GM23338 (cell line): ENCODE data around the gene UNKL. TPM values are rescaled to one million over a fixed set of nuclear protein-coding genes. Genes with fewer than 3 reads are reported as not detected.

Experiments used
- ATAC-seq: fragments of 200-7000 bp; cut with Tn5 transposase; 3 replicates; pipeline ENCODE4 v1.9.1; 2020
- DNase-seq: peaks from one replicate; pipeline ENCODE4 v3.0.0-alpha.2; 2015; ENCODE audit warnings: low spot score
- H2AFZ ChIP-seq: fragments of 200-600 bp; sonication (generic); 2 replicates; pipeline ENCODE4 v1.8.0; 2016; ENCODE audit warnings: antibody characterized with exemption, mild to moderate bottlenecking, moderate library complexity
- H3F3A ChIP-seq: fragments of 200-600 bp; sonication (generic); replicated peaks from 2 replicates; pipeline ENCODE4 v1.8.0; 2017; ENCODE audit warnings: antibody characterized with exemption, mixed run types, low read depth
- H3K27ac ChIP-seq: fragments of 200-600 bp; sonication (generic); 2 replicates; pipeline ENCODE4 v1.6.1; 2016; ENCODE audit warnings: low read depth
- H3K27me3 ChIP-seq: fragments of 200-600 bp; sonication (generic); 2 replicates; pipeline ENCODE4 v1.8.0; 2016; ENCODE audit warnings: mild to moderate bottlenecking, mixed run types, moderate library complexity; ENCODE audit not compliant: insufficient read depth
- H3K36me3 ChIP-seq: fragments of 200-600 bp; sonication (generic); 2 replicates; pipeline ENCODE4 v1.8.0; 2016; ENCODE audit warnings: mild to moderate bottlenecking; ENCODE audit not compliant: insufficient read depth
- H3K4me1 ChIP-seq: fragments of 200-600 bp; sonication (generic); 2 replicates; pipeline ENCODE4 v1.8.0; 2016; ENCODE audit warnings: mild to moderate bottlenecking, moderate library complexity; ENCODE audit not compliant: insufficient read depth
- H3K4me2 ChIP-seq: fragments of 200-600 bp; sonication (generic); 2 replicates; pipeline ENCODE4 v1.7.1; 2017; ENCODE audit warnings: mixed run types
- H3K4me3 ChIP-seq: fragments of 200-600 bp; sonication (generic); 2 replicates; pipeline ENCODE4 v1.6.1; 2016; ENCODE audit warnings: mixed run types
- H3K79me2 ChIP-seq: fragments of 200-600 bp; sonication (generic); replicated peaks from 2 replicates; pipeline ENCODE4 v1.8.0; 2017; ENCODE audit warnings: mild to moderate bottlenecking; ENCODE audit not compliant: insufficient read depth
- H3K9me2 ChIP-seq: fragments of 200-600 bp; sonication (generic); 2 replicates; pipeline ENCODE4 v1.8.0; 2017; ENCODE audit not compliant: insufficient read depth
- H4K20me1 ChIP-seq: fragments of 200-600 bp; sonication (generic); replicated peaks from 2 replicates; pipeline ENCODE4 v1.8.0; 2017; ENCODE audit warnings: mild to moderate bottlenecking; ENCODE audit not compliant: insufficient read depth
- H3K27ac Mint-ChIP-seq: 2 replicates; pipeline ENCODE4 v1.8.0; 2020; ENCODE audit warnings: inconsistent platforms, mild to moderate bottlenecking, moderate library complexity, mixed read lengths
- H3K27me3 Mint-ChIP-seq: 3 replicates; pipeline ENCODE4 v1.8.0; 2022; ENCODE audit warnings: low read depth, mild to moderate bottlenecking, moderate library complexity, mixed read lengths, inconsistent platforms; ENCODE audit not compliant: insufficient read depth, poor library complexity
- H3K36me3 Mint-ChIP-seq: 3 replicates; pipeline ENCODE4 v1.8.0; 2021; ENCODE audit warnings: low read depth, mild to moderate bottlenecking, inconsistent platforms, moderate library complexity, mixed read lengths
- H3K4me1 Mint-ChIP-seq: 3 replicates; pipeline ENCODE4 v1.8.0; 2020; ENCODE audit warnings: mild to moderate bottlenecking, inconsistent platforms, mixed read lengths
- H3K4me3 Mint-ChIP-seq: 3 replicates; pipeline ENCODE4 v1.8.0; 2021; ENCODE audit warnings: moderate library complexity, mild to moderate bottlenecking, inconsistent platforms, mixed read lengths
- H3K9me3 Mint-ChIP-seq: 3 replicates; pipeline ENCODE4 v1.8.0; 2020; ENCODE audit warnings: moderate library complexity, mild to moderate bottlenecking, inconsistent platforms, mixed read lengths
- CREB1 ChIP-seq: fragments of 250-450 bp; sonication (Bioruptor Pico); IDR thresholded peaks from 2 replicates; pipeline ENCODE4 v1.5.0; 2020; ENCODE audit warnings: low read depth, mild to moderate bottlenecking, moderate library complexity
- JUNB ChIP-seq: IDR thresholded peaks from one replicate; pipeline ENCODE4 v1.6.1; 2016; ENCODE audit warnings: antibody characterized with exemption; ENCODE audit not compliant: unreplicated experiment
- NANOG ChIP-seq: IDR thresholded peaks from 2 replicates; pipeline ENCODE4 v1.6.1; 2016; ENCODE audit warnings: antibody characterized with exemption, borderline replicate concordance
- STAT1 ChIP-seq: IDR thresholded peaks from one replicate; pipeline ENCODE4 v1.6.1; 2016; ENCODE audit warnings: antibody characterized with exemption; ENCODE audit not compliant: unreplicated experiment
- ZNF114 ChIP-seq: fragments of 250-450 bp; sonication (Bioruptor Pico); IDR thresholded peaks from 2 replicates; pipeline ENCODE4 v1.5.0; 2020; ENCODE audit warnings: mild to moderate bottlenecking, moderate library complexity
- polyA plus RNA-seq: library from polyadenylated mRNA; unstranded; fragments of >200 nt; fragmentation: Nextera tagmentation; extraction: Ambion mirVana; gene quantifications from 2 replicates; pipeline ENCODE4 v1.2.1, GENCODE V29; 2016
- total RNA-seq: library from RNA; depleted of rRNA; stranded (reverse); fragments of >200 nt; shearing (Covaris generic); gene quantifications from 2 replicates; pipeline ENCODE4 v1.2.3, GENCODE V29; 2014
- TF ChIP-seq, protein P1 (sequence below): IDR thresholded peaks from one replicate; pipeline ENCODE4 v1.6.1; 2018; ENCODE audit warnings: antibody characterized with exemption; ENCODE audit not compliant: unreplicated experiment
- TF ChIP-seq, protein P2 (sequence below): fragments of 250-450 bp; sonication (Bioruptor Pico); IDR thresholded peaks from 2 replicates; pipeline ENCODE4 v1.5.0; 2020; ENCODE audit warnings: mild to moderate bottlenecking, moderate library complexity

The UNKL gene
- total and polyA plus RNA-seq, 2 experiments from 2014 or later: 16.7 to 28.7 TPM

DNA sequence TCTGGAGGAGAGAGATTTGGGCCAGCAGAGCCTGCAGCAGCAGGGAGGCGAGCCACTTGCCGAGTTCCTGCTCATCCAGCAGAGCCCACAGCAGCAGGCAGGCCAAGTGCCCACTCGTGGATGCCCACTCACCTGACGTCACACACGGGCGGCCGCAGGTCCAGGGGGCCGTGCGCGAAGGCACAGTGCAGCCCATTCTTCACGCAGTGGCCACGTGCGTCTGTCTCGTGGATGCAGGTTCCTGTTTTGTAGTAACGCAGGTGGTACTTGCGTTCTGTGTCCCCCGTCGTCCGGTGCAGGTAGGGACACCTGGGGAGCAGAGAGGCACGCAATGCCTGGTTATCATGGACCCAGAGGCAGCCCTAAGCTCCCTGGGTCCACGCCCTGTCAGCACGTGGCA, 11.5 kb downstream of the UNKL start:
- no peaks in the 10 kb centered on the region for H3K36me3 ChIP-seq
- H3K9me2 ChIP-seq: no peaks in the 10 kb centered on the region
- H3K4me3 ChIP-seq: no peak overlapping the region
- no peak overlapping the region for H2AFZ ChIP-seq
- Mint-ChIP-seq H3K4me1 (no peaks in the 10 kb centered on the region; the same call in 2 of the 3 replicates), H3K9me3 (no peaks in the 10 kb centered on the region), H3K36me3 (peaks cover 14% of the 10 kb centered on the region; the same call in 2 of the 3 replicates), H3K27ac (no peak overlapping the region), H3K4me3 (no peak overlapping the region), H3K27me3 (peaks cover 20% of the 10 kb centered on the region)
- peaks cover 18% of the 10 kb centered on the region for H3K79me2 ChIP-seq
- TF ChIP-seq, protein P1, sequence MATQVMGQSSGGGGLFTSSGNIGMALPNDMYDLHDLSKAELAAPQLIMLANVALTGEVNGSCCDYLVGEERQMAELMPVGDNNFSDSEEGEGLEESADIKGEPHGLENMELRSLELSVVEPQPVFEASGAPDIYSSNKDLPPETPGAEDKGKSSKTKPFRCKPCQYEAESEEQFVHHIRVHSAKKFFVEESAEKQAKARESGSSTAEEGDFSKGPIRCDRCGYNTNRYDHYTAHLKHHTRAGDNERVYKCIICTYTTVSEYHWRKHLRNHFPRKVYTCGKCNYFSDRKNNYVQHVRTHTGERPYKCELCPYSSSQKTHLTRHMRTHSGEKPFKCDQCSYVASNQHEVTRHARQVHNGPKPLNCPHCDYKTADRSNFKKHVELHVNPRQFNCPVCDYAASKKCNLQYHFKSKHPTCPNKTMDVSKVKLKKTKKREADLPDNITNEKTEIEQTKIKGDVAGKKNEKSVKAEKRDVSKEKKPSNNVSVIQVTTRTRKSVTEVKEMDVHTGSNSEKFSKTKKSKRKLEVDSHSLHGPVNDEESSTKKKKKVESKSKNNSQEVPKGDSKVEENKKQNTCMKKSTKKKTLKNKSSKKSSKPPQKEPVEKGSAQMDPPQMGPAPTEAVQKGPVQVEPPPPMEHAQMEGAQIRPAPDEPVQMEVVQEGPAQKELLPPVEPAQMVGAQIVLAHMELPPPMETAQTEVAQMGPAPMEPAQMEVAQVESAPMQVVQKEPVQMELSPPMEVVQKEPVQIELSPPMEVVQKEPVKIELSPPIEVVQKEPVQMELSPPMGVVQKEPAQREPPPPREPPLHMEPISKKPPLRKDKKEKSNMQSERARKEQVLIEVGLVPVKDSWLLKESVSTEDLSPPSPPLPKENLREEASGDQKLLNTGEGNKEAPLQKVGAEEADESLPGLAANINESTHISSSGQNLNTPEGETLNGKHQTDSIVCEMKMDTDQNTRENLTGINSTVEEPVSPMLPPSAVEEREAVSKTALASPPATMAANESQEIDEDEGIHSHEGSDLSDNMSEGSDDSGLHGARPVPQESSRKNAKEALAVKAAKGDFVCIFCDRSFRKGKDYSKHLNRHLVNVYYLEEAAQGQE: no peak
- TF ChIP-seq JUNB: no peak
- no peaks in the 10 kb centered on the region for H3K27me3 ChIP-seq
- H3F3A ChIP-seq: no peaks in the 10 kb centered on the region
- no peak overlapping the region for H3K27ac ChIP-seq
- H4K20me1 ChIP-seq: peaks cover 12% of the 10 kb centered on the region
- DNase-seq: no peak
- H3K4me2 ChIP-seq: no peak overlapping the region
- H3K4me1 ChIP-seq: no peaks in the 10 kb centered on the region
- ATAC-seq: no peak

DNA sequence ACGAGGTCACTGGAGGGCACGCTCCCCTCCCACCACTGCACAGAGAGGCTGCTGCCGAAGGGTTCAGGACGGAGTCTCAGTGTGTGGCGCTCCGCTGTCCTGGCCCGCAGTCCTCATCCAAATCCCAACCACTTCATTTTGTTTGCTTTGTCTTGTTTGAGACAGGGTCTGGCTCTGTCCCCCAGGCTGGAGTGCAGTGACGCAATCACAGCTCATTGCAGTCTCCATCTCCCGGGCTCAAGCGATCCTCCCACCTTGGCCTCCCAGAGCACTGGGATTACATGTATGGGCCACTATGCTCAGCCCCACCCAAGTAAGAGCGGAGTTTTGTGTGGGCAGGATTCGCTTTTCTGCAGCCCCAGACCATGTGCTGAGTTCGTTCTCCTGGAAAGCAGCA, 12.7 kb downstream of the UNKL start:
- Mint-ChIP-seq H3K27ac (no peak overlapping the region), H3K27me3 (peaks cover 13% of the 10 kb centered on the region), H3K36me3 (peaks cover 15% of the 10 kb centered on the region; the same call in 2 of the 3 replicates), H3K4me1 (no peaks in the 10 kb centered on the region; the same call in 2 of the 3 replicates), H3K4me3 (no peak overlapping the region; the same call in 2 of the 3 replicates), H3K9me3 (no peaks in the 10 kb centered on the region)
- Histone ChIP-seq H3F3A (no peaks in the 10 kb centered on the region), H2AFZ (no peak overlapping the region), H3K27me3 (no peaks in the 10 kb centered on the region), H4K20me1 (peaks cover 7% of the 10 kb centered on the region), H3K79me2 (peaks cover 5% of the 10 kb centered on the region), H3K36me3 (no peaks in the 10 kb centered on the region), H3K4me3 (no peak overlapping the region), H3K27ac (no peak overlapping the region), H3K9me2 (no peaks in the 10 kb centered on the region), H3K4me2 (no peak overlapping the region), H3K4me1 (no peaks in the 10 kb centered on the region)
- DNase-seq (no peak), ATAC-seq (no peak)
- no peak for TF ChIP-seq ZNF114 (CRISPR knock-in tag)
- TF ChIP-seq, protein P1: no peak
- TF ChIP-seq JUNB: no peak
- no peak for TF ChIP-seq CREB1 (CRISPR knock-in tag)
- TF ChIP-seq, protein P2, sequence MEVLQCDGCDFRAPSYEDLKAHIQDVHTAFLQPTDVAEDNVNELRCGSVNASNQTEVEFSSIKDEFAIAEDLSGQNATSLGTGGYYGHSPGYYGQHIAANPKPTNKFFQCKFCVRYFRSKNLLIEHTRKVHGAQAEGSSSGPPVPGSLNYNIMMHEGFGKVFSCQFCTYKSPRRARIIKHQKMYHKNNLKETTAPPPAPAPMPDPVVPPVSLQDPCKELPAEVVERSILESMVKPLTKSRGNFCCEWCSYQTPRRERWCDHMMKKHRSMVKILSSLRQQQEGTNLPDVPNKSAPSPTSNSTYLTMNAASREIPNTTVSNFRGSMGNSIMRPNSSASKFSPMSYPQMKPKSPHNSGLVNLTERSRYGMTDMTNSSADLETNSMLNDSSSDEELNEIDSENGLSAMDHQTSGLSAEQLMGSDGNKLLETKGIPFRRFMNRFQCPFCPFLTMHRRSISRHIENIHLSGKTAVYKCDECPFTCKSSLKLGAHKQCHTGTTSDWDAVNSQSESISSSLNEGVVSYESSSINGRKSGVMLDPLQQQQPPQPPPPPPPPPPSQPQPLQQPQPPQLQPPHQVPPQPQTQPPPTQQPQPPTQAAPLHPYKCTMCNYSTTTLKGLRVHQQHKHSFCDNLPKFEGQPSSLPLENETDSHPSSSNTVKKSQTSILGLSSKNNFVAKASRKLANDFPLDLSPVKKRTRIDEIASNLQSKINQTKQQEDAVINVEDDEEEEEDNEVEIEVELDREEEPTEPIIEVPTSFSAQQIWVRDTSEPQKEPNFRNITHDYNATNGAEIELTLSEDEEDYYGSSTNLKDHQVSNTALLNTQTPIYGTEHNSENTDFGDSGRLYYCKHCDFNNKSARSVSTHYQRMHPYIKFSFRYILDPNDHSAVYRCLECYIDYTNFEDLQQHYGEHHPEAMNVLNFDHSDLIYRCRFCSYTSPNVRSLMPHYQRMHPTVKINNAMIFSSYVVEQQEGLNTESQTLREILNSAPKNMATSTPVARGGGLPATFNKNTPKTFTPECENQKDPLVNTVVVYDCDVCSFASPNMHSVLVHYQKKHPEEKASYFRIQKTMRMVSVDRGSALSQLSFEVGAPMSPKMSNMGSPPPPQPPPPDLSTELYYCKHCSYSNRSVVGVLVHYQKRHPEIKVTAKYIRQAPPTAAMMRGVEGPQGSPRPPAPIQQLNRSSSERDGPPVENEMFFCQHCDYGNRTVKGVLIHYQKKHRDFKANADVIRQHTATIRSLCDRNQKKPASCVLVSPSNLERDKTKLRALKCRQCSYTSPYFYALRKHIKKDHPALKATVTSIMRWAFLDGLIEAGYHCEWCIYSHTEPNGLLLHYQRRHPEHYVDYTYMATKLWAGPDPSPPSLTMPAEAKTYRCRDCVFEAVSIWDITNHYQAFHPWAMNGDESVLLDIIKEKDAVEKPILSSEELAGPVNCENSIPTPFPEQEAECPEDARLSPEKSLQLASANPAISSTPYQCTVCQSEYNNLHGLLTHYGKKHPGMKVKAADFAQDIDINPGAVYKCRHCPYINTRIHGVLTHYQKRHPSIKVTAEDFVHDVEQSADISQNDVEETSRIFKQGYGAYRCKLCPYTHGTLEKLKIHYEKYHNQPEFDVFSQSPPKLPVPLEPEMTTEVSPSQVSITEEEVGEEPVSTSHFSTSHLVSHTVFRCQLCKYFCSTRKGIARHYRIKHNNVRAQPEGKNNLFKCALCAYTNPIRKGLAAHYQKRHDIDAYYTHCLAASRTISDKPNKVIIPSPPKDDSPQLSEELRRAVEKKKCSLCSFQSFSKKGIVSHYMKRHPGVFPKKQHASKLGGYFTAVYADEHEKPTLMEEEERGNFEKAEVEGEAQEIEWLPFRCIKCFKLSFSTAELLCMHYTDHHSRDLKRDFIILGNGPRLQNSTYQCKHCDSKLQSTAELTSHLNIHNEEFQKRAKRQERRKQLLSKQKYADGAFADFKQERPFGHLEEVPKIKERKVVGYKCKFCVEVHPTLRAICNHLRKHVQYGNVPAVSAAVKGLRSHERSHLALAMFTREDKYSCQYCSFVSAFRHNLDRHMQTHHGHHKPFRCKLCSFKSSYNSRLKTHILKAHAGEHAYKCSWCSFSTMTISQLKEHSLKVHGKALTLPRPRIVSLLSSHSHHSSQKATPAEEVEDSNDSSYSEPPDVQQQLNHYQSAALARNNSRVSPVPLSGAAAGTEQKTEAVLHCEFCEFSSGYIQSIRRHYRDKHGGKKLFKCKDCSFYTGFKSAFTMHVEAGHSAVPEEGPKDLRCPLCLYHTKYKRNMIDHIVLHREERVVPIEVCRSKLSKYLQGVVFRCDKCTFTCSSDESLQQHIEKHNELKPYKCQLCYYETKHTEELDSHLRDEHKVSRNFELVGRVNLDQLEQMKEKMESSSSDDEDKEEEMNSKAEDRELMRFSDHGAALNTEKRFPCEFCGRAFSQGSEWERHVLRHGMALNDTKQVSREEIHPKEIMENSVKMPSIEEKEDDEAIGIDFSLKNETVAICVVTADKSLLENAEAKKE: no peak
- no peak for TF ChIP-seq STAT1
- no peak for TF ChIP-seq NANOG
